Stimulated activated CD4-positive, alpha-beta T cell treated with anti-CD3 and anti-CD28 coated beads, Interleukin-4, amount 100 ng/mL, for 48 hours (primary cell): ENCODE data around the gene PROM1.

Experiments used
- DNase-seq, 2 donors: peaks; one replicate each; pipeline ENCODE4 v3.0.0-alpha.2; 2020; ENCODE audit warnings: low read depth in 2 of 2

Gene PROM1

DNA sequence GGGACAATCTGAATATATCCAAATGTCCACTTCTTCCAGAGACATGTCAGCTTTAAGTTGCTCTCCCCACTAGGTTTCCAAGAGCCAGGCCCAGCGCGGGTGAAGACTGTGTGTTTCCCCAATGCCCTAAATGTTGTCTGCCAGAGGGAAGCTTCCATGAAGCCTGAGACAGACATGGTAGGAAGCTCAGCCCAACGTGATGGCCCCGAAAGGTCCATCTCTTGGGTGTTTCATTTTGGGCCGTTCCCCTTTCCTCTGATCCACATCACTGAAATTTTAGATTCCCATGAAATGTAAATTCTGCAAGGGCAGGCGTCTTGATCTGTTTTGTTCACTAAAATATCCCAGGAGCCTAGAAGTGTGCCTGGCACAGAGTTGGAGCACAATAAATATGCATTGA, 25.4 kb upstream of the PROM1 start:
- DNase-seq = no peak

GRCh38 chr4:16106956-16107355, 23.1 kb upstream of the PROM1 start:
- DNase-seq = no peak

GRCh38 chr4:16104520-16104919, 20.7 kb upstream of the PROM1 start:
- DNase-seq = no peak

DNA sequence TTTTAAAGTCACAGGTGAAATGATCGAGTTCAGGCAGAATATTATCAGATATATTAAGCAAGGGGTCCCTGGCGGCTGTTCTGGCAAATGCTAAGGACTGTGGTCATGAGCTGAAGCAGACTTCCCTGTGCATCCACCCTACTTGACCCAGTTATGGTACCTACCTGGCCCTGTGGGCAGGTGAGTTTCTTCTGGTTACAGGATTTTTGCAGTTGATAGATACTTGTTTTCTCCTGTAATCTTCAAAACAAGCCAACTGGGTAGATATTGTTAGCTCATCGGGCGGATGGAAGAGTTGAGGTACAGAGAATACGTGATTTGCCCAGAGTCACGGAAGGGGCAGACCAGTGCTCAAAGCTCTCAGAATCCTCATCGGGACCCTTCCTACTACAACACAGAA, 18.5 kb upstream of the PROM1 start:
- DNase-seq = no peak

GRCh38 chr4:16100833-16101232, 17.0 kb upstream of the PROM1 start:
- no peak for DNase-seq

DNA sequence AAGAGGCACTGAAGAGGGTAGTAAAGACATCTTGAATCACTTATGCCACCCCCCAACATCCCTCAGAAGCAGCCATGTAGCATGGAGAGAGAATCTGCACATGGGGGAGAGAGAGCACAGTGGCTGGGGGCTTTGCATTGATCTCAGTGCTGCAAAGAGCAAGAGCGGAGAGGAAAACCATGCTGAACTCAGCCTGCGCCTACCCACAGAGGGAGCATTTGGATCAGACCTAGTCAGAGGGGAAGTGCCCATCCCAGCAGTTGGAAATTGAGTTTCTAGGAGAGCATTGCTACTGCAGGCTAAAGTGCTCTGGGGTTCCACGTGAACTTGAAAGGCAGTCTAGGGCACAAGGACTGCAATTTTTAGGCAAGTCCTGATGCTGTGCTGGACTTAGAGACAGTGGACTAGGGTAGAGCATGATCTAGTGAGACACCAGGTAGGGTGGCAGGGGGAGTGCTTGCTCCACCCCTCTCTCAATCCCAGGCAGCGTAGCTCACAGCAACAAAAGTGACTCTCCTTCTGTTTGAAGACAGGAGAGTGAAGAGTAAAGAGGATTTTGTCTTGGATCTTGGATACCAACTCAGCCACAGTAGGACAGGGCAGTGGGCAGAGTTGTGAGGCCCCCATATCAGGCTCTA, 9.0 kb upstream of the PROM1 start:
- DNase-seq = no peak

GRCh38 chr4:16090096-16090705, 6.4 kb upstream of the PROM1 start:
- no peak for DNase-seq

GRCh38 chr4:16089156-16089555, 5.3 kb upstream of the PROM1 start:
- DNase-seq = no peak

GRCh38 chr4:16088601-16089000, 4.8 kb upstream of the PROM1 start:
- DNase-seq = no peak

- DNase-seq = no peak
Measured at GRCh38 chr4:16085822-16086221, 2.0 kb upstream of the PROM1 start.

- no peak for DNase-seq
Measured at GRCh38 chr4:16082426-16083240, 1.2 kb downstream of the PROM1 start.

GRCh38 chr4:16082041-16082425, 1.8 kb downstream of the PROM1 start:
- no peak for DNase-seq

DNA sequence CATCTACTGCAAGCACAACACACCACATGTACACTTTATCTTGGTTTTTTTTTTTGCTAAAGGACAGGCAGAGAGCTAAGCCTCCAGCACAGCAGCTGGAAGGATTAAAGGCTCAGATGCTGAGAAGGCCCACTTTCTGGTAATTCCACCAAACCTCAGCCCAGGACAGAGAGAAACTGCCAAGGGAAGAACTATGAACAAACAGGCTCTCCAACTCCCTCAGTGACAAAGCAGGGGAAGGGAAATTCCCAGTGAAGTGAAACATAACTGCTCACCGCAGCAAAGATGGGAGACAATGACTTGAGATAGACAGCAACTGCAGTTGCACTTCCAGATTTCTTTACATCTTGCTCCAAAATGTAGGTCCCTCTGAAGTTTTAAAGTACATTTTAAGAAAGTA, 4.8 kb downstream of the PROM1 start:
- no peak for DNase-seq

DNA sequence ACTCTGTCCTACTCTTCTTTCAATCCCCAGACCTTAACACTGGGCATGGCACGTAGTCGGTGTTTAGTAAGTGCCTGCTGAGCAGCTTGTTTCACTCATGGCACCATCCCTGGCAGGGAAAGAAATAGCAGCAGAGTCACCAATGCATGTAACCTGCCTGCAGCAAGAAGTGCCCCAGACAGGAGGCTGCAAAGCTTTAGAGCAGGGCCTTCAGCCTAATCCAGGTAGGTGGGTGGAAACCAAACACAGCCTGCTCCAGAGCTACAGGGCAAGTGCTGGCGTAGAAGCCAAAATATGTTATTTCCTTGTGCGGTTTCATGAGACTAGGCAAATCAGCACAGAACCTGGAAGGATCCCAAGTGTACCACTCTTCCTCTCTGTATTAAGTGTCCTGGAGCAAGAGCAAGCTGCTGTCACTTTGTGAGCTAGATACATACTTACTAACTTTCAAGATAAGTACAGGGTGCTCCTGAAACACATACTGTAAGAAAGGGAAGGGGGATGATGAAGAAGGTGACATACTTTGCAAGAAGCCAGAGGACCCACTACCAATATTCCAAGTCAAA, 5.5 kb downstream of the PROM1 start:
- DNase-seq = no peak

DNA sequence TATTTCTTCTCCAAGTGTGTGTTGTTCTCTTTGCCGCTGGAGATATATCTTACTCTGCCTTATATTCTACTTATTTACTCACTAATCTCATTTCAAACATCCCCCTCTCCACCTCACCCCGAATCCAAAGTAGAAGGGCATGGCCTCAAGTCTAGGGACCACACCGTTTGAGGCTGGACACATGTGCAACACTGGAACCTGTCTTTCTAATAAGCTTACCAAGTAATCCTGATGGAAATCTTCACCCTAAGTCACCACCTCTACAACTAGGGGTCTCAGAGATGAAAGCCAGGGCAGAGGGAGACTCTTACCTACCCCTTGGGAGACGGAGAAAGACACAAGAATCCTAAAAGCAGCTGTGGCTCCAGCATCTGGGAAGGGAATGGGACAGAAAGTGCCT, 6.0 kb downstream of the PROM1 start:
- DNase-seq = no peak

- DNase-seq = no peak
Measured at GRCh38 chr4:16075975-16076757, 7.7 kb downstream of the PROM1 start.

DNA sequence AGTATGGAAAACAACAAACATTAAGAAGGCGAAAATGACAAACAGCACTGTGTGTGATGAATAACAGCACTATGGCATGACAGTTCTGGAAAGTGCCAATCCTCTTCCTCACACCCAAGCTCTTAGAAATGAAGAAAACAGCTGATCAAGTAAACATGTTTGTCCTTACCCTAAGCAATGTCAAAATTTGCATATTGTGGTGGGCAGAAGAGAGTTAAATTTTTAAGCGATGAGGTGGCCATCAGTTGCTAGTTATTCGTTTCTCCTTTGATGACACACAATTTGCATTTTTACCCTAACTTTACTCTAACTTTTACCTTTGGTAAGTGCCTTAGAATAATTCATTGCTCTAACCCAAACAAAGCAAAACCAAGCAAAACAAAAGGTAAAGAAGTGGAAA, 8.8 kb downstream of the PROM1 start:
- no peak for DNase-seq

GRCh38 chr4:16072168-16072567, 11.7 kb downstream of the PROM1 start:
- no peak for DNase-seq

GRCh38 chr4:16070203-16070602, 13.6 kb downstream of the PROM1 start:
- DNase-seq = no peak

DNA sequence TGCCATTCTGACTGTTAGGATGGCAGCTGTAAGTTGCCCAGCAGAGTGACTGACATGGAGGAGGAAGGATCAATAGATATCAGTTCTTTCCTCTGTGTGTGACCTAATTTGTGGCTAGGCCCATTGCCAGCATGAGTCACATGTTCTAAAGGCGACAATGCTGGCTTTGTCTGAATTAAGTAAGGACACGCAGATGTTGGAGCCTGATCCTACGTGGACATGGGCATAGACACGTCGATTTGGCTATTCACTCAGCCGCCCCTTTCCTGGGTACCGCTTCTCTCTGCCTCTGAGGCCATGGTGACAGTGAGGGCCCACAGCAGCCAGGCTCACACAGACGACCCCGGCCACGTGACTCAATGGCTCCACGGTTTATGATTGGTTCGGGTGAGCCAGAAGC, 16.3 kb downstream of the PROM1 start:
- DNase-seq = no peak

- DNase-seq = no peak
Measured at GRCh38 chr4:16066586-16067128, 17.2 kb downstream of the PROM1 start.

DNA sequence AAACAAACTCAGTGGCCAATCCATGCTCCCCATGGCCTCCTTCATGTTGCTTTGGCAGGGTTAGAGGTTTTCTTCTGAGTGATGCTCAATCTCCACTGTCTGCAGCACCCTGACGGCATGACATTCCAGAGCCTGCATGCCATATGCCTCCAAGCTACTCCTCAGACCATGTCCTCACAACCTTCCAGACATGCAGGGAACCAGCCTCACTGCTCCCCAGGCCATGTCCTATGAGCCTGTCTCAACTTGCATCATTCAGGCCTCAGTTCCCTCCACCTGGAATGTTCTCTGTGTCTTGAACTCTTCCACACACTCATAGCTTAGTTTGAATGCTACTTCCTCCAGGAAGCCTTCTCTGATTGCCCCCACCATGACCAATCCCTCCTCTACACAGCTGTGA, 18.8 kb downstream of the PROM1 start:
- DNase-seq = no peak
